Measurements from ENCODE around the gene P2RX5. TPM values are rescaled to one million over a fixed set of nuclear protein-coding genes. Genes with fewer than 3 reads are reported as not detected.

The P2RX5 gene
- total and polyA plus RNA-seq, 12 donors = 0.25 to 2.8 (median 0.99) TPM

- H3K4me3 ChIP-seq = no peak overlapping the region
- 55 to 75% (median 73%) methylated on average over 4 of the region's 4 CpGs for WGBS, 4 donors
- TF ChIP-seq, protein P1, sequence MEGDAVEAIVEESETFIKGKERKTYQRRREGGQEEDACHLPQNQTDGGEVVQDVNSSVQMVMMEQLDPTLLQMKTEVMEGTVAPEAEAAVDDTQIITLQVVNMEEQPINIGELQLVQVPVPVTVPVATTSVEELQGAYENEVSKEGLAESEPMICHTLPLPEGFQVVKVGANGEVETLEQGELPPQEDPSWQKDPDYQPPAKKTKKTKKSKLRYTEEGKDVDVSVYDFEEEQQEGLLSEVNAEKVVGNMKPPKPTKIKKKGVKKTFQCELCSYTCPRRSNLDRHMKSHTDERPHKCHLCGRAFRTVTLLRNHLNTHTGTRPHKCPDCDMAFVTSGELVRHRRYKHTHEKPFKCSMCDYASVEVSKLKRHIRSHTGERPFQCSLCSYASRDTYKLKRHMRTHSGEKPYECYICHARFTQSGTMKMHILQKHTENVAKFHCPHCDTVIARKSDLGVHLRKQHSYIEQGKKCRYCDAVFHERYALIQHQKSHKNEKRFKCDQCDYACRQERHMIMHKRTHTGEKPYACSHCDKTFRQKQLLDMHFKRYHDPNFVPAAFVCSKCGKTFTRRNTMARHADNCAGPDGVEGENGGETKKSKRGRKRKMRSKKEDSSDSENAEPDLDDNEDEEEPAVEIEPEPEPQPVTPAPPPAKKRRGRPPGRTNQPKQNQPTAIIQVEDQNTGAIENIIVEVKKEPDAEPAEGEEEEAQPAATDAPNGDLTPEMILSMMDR (IDR thresholded peaks at IDR 0.05) = no peak
- TF ChIP-seq POLR2A (IDR thresholded peaks at IDR 0.05) = no peak
- no peak overlapping the region for H3K27ac ChIP-seq
- H3K27me3 ChIP-seq = peaks cover 21% of the 10 kb centered on the region
- intact Hi-C loops (cut with DNase I) = no loop called here
- no peaks in the 10 kb centered on the region for H3K9me3 ChIP-seq (replicated peaks in 1 of 3)
- H3K4me1 ChIP-seq (replicated peaks in 1 of 2) = peaks cover 6 to 13% of the 10 kb centered on the region in 2 donors
- DNase-seq = no peak
- no peaks in the 10 kb centered on the region for H3K36me3 ChIP-seq (replicated peaks in 1 of 2)
Observed at GRCh38 chr17:3693141-3693540, 2.8 kb downstream of the P2RX5 start.

GRCh38 chr17:3692346-3692745 lies 3.6 kb downstream of the P2RX5 start:
- TF ChIP-seq, protein P1 (IDR thresholded peaks at IDR 0.05) = no peak
- no peak for TF ChIP-seq POLR2A (IDR thresholded peaks at IDR 0.05)
- Histone ChIP-seq H3K27me3 (peaks cover 21% of the 10 kb centered on the region), H3K36me3 (replicated peaks in 1 of 2) (no peaks in the 10 kb centered on the region), H3K4me3 (no peak overlapping the region), H3K27ac (no peak overlapping the region), H3K4me1 (replicated peaks in 1 of 2) (peaks cover 6 to 13% of the 10 kb centered on the region in 2 donors), H3K9me3 (replicated peaks in 1 of 3) (no peaks in the 10 kb centered on the region)
- DNase-seq = no peak
- 77 to 83% (median 81%) methylated on average over 9 of the region's 9 CpGs for WGBS, 4 donors
- intact Hi-C loops (cut with DNase I) = no loop called here

- Histone ChIP-seq H3K36me3 (replicated peaks in 1 of 2) (no peaks in the 10 kb centered on the region), H3K4me1 (replicated peaks in 1 of 2) (peaks cover 6 to 13% of the 10 kb centered on the region in 2 donors), H3K27ac (no peak overlapping the region), H3K9me3 (replicated peaks in 1 of 3) (no peaks in the 10 kb centered on the region), H3K4me3 (no peak overlapping the region), H3K27me3 (peaks cover 21% of the 10 kb centered on the region)
- DNase-seq = no peak
- WGBS, 4 donors = 74 to 87% (median 75%) methylated on average over 12 to 16 of the region's 16 CpGs; no CpG with 5 or more reads in 1 of the 4 donors
- intact Hi-C loops (cut with DNase I) = no loop called here
- TF ChIP-seq, protein P1 (IDR thresholded peaks at IDR 0.05) = no peak
- no peak for TF ChIP-seq POLR2A (IDR thresholded peaks at IDR 0.05)
Observed at GRCh38 chr17:3691617-3692067, 4.3 kb downstream of the P2RX5 start.

DNA sequence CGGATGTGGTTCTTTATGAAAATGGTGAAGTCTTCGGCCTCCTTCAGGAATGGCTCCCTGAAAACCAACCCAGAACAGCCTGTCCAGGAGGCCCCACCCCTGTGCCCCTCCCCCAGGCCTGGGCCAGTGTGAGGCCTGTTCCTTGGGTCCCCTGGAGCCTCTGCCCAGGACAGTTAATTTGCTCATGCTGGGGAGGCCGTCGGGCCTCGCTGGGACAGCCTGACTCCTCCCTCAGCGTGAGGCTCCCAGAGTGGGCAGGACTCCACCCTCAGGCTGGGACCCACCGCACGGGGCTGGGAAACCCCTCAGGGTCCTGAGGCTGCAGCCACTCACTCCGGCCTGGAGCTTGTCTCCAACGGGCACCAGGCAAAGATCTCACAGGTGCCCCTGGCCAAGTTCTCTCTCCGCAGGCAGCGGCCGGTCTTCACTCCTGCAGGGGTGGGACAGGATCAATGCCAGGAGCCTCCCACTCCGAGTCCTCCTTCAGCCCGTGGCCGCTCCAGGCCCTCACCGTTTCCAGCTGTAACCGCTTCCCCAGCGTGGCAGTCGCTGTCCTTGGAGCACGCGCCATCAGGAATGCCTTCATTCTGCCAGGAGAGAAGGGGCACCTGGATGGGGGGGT lies 5.8 kb downstream of the P2RX5 start:
- TF ChIP-seq POLR2A (IDR thresholded peaks at IDR 0.05) = no peak
- TF ChIP-seq, protein P1 (IDR thresholded peaks at IDR 0.05) = no peak
- DNase-seq = no peak
- Histone ChIP-seq H3K9me3 (replicated peaks in 1 of 3) (no peaks in the 10 kb centered on the region), H3K27ac (no peak overlapping the region), H3K4me3 (no peak overlapping the region), H3K36me3 (replicated peaks in 1 of 2) (no peaks in the 10 kb centered on the region), H3K27me3 (peaks cover 21% of the 10 kb centered on the region), H3K4me1 (replicated peaks in 1 of 2) (peaks cover 1 to 4% of the 10 kb centered on the region in 2 donors)
- 75 to 84% (median 79%) methylated on average over 9 to 22 of the region's 22 CpGs for WGBS, 4 donors
- intact Hi-C loops (cut with DNase I) = no loop called here

Data from adrenal gland (tissue), 12 donors.